HepG2 (cell line): ENCODE data around the gene HTR4. TPM values are rescaled to one million over a fixed set of nuclear protein-coding genes. Genes with fewer than 3 reads are reported as not detected.

Experiments
- ATAC-seq: fragments of 200-7000 bp; cut with Tn5 transposase; 3 replicates; pipeline ENCODE4 v1.9.1; 2020; ENCODE audit warnings: mild to moderate bottlenecking, moderate library complexity
- BruUV-seq: library from RNA; stranded (reverse); fragments of 400-500 nt; replicated peaks from 2 replicates; lab custom pipeline; 2021; lab: Mats Ljungman, UMichigan
- CTCF ChIA-PET: fragments of 300-600 bp; formaldehyde crosslinking; extraction: SDS; loops from one replicate; lab custom pipeline; 2021; ENCODE audit warnings: low total read pairs, inconsistent platforms, low intra/inter-chr PET ratio; lab: Yijun Ruan, JAX
- POLR2A ChIA-PET: fragments of 350-600 bp; sonication (Branson Sonifier 250); formaldehyde crosslinking; loops from one replicate; lab custom pipeline; 2020; ENCODE audit warnings: antibody characterized with exemption, inconsistent platforms; lab: Yijun Ruan, JAX
- DNase-seq: peaks from one replicate; pipeline ENCODE4 v3.0.0-alpha.2; 2015; ENCODE audit warnings: low spot score
- FAIRE-seq: peaks from 3 replicates; lab custom pipeline; 2011; peaks lifted over from hg19 to GRCh38; lab: Jason Lieb, UNC
- H2AFZ ChIP-seq: one replicate; pipeline ENCODE4 v1.6.1; 2011; ENCODE audit warnings: low read length, inconsistent platforms
- H3K27ac ChIP-seq: fragments of 300-600 bp; 3 replicates; pipeline ENCODE4 v1.8.0; 2011; ENCODE audit warnings: mixed run types, mild to moderate bottlenecking, mixed read lengths, low read length, inconsistent platforms; ENCODE audit not compliant: insufficient read depth; ENCODE audit errors: extremely low read length
- H3K27me3 ChIP-seq, 2 experiments: fragments of 200-600 bp in 1 of 2; 2 replicates in 1 of 2; 3 replicates in 1 of 2; pipeline versions ENCODE4 v1.6.0 to v1.8.0; 2011; ENCODE audit warnings: low read length in 2 of 2, mild to moderate bottlenecking in 2 of 2, moderate library complexity in 2 of 2, inconsistent platforms in 1 of 2; ENCODE audit not compliant: insufficient read depth in 2 of 2, control insufficient read depth in 1 of 2
- H3K36me3 ChIP-seq, 2 experiments: fragments of 200-600 bp in 1 of 2; replicated peaks in 1 of 2; 2 replicates in 1 of 2; 3 replicates in 1 of 2; pipeline versions ENCODE4 v1.5.1 to v1.8.0; 2011; ENCODE audit warnings: low read length in 2 of 2, inconsistent platforms in 1 of 2; ENCODE audit not compliant: insufficient read depth in 2 of 2, control insufficient read depth in 1 of 2
- H3K4me1 ChIP-seq: 2 replicates; pipeline ENCODE4 v1.5.1; 2012; ENCODE audit warnings: low read length, inconsistent platforms; ENCODE audit not compliant: insufficient read depth
- H3K4me2 ChIP-seq: 2 replicates; pipeline ENCODE4 v1.6.0; 2011; ENCODE audit warnings: low read depth, low read length, inconsistent platforms
- H3K4me3 ChIP-seq, 3 experiments: fragments of 200-600 bp in 1 of 3; sonication (generic), shearing (Covaris generic) in 1 of 3; replicated peaks in 1 of 3; 2 replicates each; pipeline ENCODE4 v1.5.1; 2011 to 2016; ENCODE audit warnings: low read length in 3 of 3, inconsistent platforms in 2 of 3, low read depth in 2 of 3, mild to moderate bottlenecking in 2 of 3, control low read depth in 1 of 3, mixed read lengths in 1 of 3; ENCODE audit not compliant: insufficient read depth in 1 of 3
- H3K79me2 ChIP-seq: one replicate; pipeline ENCODE4 v1.6.1; 2011; ENCODE audit warnings: low read length, inconsistent platforms; ENCODE audit not compliant: insufficient read depth
- H3K9ac ChIP-seq: 2 replicates; pipeline ENCODE4 v1.6.0; 2011; ENCODE audit warnings: mild to moderate bottlenecking, low read depth, low read length, inconsistent platforms; ENCODE audit not compliant: insufficient read depth
- H3K9me3 ChIP-seq: 2 replicates; pipeline ENCODE4 v1.5.1; 2012; ENCODE audit warnings: mild to moderate bottlenecking, low read length
- H4K20me1 ChIP-seq: 2 replicates; pipeline ENCODE4 v1.6.0; 2011; ENCODE audit warnings: inconsistent platforms, mild to moderate bottlenecking, low read length, moderate library complexity; ENCODE audit not compliant: insufficient read depth
- CTCF ChIP-seq: sonication (generic); formaldehyde crosslinking; IDR thresholded peaks from 2 replicates; pipeline ENCODE4 v1.5.0; 2020; ENCODE audit warnings: mild to moderate bottlenecking, missing genetic modification reagents, moderate library complexity
- FLYWCH1 ChIP-seq: sonication (generic); formaldehyde crosslinking; IDR thresholded peaks from 2 replicates; pipeline ENCODE4 v1.8.1; 2023; ENCODE audit warnings: mild to moderate bottlenecking, missing genetic modification reagents
- FOXK2 ChIP-seq: fragments of 450-650 bp; IDR thresholded peaks from 2 replicates; pipeline ENCODE4 v1.6.1; 2016
- FOXP4 ChIP-seq: sonication (generic); formaldehyde crosslinking; IDR thresholded peaks from 2 replicates; pipeline ENCODE4 v1.4.0; 2020; ENCODE audit warnings: missing genetic modification reagents
- MBNL3 ChIP-seq: fragments of 250-450 bp; sonication (Bioruptor Pico); conservative IDR thresholded peaks from 2 replicates; pipeline ENCODE4 v1.8.0; 2022; ENCODE audit warnings: mild to moderate bottlenecking, inconsistent platforms
- MED13 ChIP-seq: sonication (generic); formaldehyde crosslinking; IDR thresholded peaks from 2 replicates; pipeline ENCODE4 v1.5.0; 2020; ENCODE audit warnings: missing genetic modification reagents
- MYC ChIP-seq: sonication (generic); formaldehyde crosslinking; IDR thresholded peaks from 2 replicates; pipeline ENCODE4 v1.9.0; 2021; ENCODE audit warnings: missing genetic modification reagents, borderline replicate concordance
- NFYC ChIP-seq: IDR thresholded peaks from 2 replicates; pipeline ENCODE4 v1.6.1; 2016; ENCODE audit warnings: missing genetic modification reagents, missing compliant biosample characterization
- RFX3 ChIP-seq: IDR thresholded peaks from 2 replicates; pipeline ENCODE4 v1.6.1; 2016; ENCODE audit warnings: missing biosample characterization, missing genetic modification reagents
- SRSF4 ChIP-seq: fragments of 200-400 bp; formaldehyde crosslinking; IDR thresholded peaks from one replicate; pipeline ENCODE4 v1.6.1; 2018; ENCODE audit warnings: mild to moderate bottlenecking, low read depth, low read length, moderate library complexity; ENCODE audit not compliant: poor library complexity, severe bottlenecking
- STAG1 ChIP-seq: sonication (generic); formaldehyde crosslinking; IDR thresholded peaks from 2 replicates; pipeline ENCODE4 v1.4.0; 2020; ENCODE audit warnings: missing genetic modification reagents
- ZBTB43 ChIP-seq: sonication (generic); formaldehyde crosslinking; conservative IDR thresholded peaks from 2 replicates; pipeline ENCODE4 v1.4.0; 2020; ENCODE audit warnings: missing genetic modification reagents
- ZFP41 ChIP-seq: sonication (generic); formaldehyde crosslinking; IDR thresholded peaks from 2 replicates; pipeline ENCODE4 v1.4.0; 2020; ENCODE audit warnings: mild to moderate bottlenecking, missing genetic modification reagents, borderline replicate concordance
- ZNF136 ChIP-seq: sonication (generic); formaldehyde crosslinking; IDR thresholded peaks from 2 replicates; pipeline ENCODE4 v1.8.1; 2022; ENCODE audit warnings: low read depth, mild to moderate bottlenecking, moderate library complexity, missing genetic modification reagents
- ZNF160 ChIP-seq: sonication (generic); formaldehyde crosslinking; IDR thresholded peaks from 2 replicates; pipeline ENCODE4 v1.8.0; 2022; ENCODE audit warnings: mild to moderate bottlenecking, inconsistent platforms, missing genetic modification reagents
- WGBS: methylation state at CpG from one replicate; pipeline ENCODE4 v1.1.6; 2017; ENCODE audit warnings: low lambda C conversion rate; 5-methylcytosine and 5-hydroxymethylcytosine counted together
- in situ Hi-C: cut with HindIII; loops from 2 replicates; pipeline ENCODE4 v1.10.0; 2017; ENCODE audit warnings: low pct_unique_long_range_greater_than_20kb; ENCODE audit not compliant: extremely low pct_ligation_motif_present
- intact Hi-C: fragments of 100-400 bp; cut with micrococcal nuclease; formaldehyde crosslinking; loops from one replicate; pipeline ENCODE4 v1.10.0; 2022; ENCODE audit not compliant: unreplicated experiment
- polyA plus RNA-seq, 8 experiments: library from polyadenylated mRNA; depleted of rRNA in 3 of 8; stranded (reverse) in 7 of 8; unstranded in 1 of 8; fragments of >200 nt; fragmentation: Illumina TruSeq in 4 of 8; extraction: Trizol in 4 of 8; gene quantifications; 2 replicates each; pipeline versions ENCODE4 v1.2.1 to v1.2.3, GENCODE V29; 2011 to 2016; ENCODE audit warnings: low read depth in 4 of 8, missing spikeins in 1 of 8, mixed read lengths in 1 of 8; ENCODE audit not compliant: insufficient read depth in 1 of 8
- total RNA-seq, 5 experiments: library from RNA; depleted of rRNA; stranded (reverse); fragments of >200 nt; fragmentation: Illumina TruSeq; extraction: Trizol; gene quantifications; 2 replicates each; pipeline ENCODE4 v1.2.3, GENCODE V29; 2016; ENCODE audit warnings: low read depth in 1 of 5

Gene HTR4
- total and polyA plus RNA-seq, 2 of the 13 experiments (the other 11 are each of a cell fraction or from before 2014, with no cell fraction given), result not detected

GRCh38 chr5:148457183-148457620, 197.1 kb downstream of the HTR4 start:
- no peaks in the 10 kb centered on the region for H4K20me1 ChIP-seq
- no peak overlapping the region for H3K4me3 ChIP-seq
- no peak overlapping the region for H2AFZ ChIP-seq
- no peak for DNase-seq
- no peaks in the 10 kb centered on the region for H3K79me2 ChIP-seq
- in situ Hi-C loops, result no loop called here
- H3K9me3 ChIP-seq, result no peaks in the 10 kb centered on the region
- H3K9ac ChIP-seq, result no peak overlapping the region
- intact Hi-C loops, result no loop called here
- peak; percentile 55; the same call in 2 of the 3 replicates for ATAC-seq
- no peaks in the 10 kb centered on the region for H3K36me3 ChIP-seq
- ChIA-PET CTCF (no interaction called here), POLR2A (no interaction called here)
- no peaks in the 10 kb centered on the region for H3K27me3 ChIP-seq
- FAIRE-seq, result no peak
- H3K4me2 ChIP-seq, result no peak overlapping the region
- H3K4me1 ChIP-seq, result no peaks in the 10 kb centered on the region
- TF ChIP-seq STAG1 (CRISPR knock-in tag) (0 out of 2 replicates have a peak, but pooled peaks have one; percentile 16), CTCF (CRISPR knock-in tag) (peak; percentile 41), SRSF4 (no peak)
- TF ChIP-seq, all 625 proteins: peak for 2
- no TSS peak for BruUV-seq
- no peak overlapping the region for H3K27ac ChIP-seq
- 52% methylated on average over 5 of the region's 5 CpGs for WGBS

GRCh38 chr5:148455185-148455584, 199.1 kb downstream of the HTR4 start:
- H3K27me3 ChIP-seq, result no peaks in the 10 kb centered on the region
- H3K79me2 ChIP-seq, result no peaks in the 10 kb centered on the region
- H3K9me3 ChIP-seq, result no peaks in the 10 kb centered on the region
- FAIRE-seq (no peak), DNase-seq (no peak), ATAC-seq (no peak)
- POLR2A ChIA-PET, result no interaction called here
- no peak overlapping the region for H3K4me3 ChIP-seq
- in situ Hi-C loops, result no loop called here
- H3K4me1 ChIP-seq, result no peaks in the 10 kb centered on the region
- intact Hi-C loops, result no loop called here
- no peak overlapping the region for H3K9ac ChIP-seq
- no peak overlapping the region for H2AFZ ChIP-seq
- H3K27ac ChIP-seq, result no peak overlapping the region
- H3K4me2 ChIP-seq, result no peak overlapping the region
- BruUV-seq, result no TSS peak
- no peaks in the 10 kb centered on the region for H4K20me1 ChIP-seq
- CTCF ChIA-PET, result no interaction called here
- WGBS, result 18% methylated on average over 6 of the region's 6 CpGs
- no peaks in the 10 kb centered on the region for H3K36me3 ChIP-seq
- no peak for TF ChIP-seq ZBTB43 (CRISPR knock-in tag)
- no peak for TF ChIP-seq ZNF136 (CRISPR knock-in tag)
- no peak for TF ChIP-seq FOXK2
- TF ChIP-seq RFX3 (CRISPR knock-in tag), result no peak
- no peak for TF ChIP-seq MED13 (CRISPR knock-in tag)
- TF ChIP-seq NFYC (CRISPR knock-in tag), result no peak
- no peak for TF ChIP-seq FOXP4 (CRISPR knock-in tag)
- no peak for TF ChIP-seq ZNF160 (CRISPR knock-in tag)
- no peak for TF ChIP-seq MYC (CRISPR knock-in tag)
- TF ChIP-seq FLYWCH1 (CRISPR knock-in tag), result no peak
- no peak for TF ChIP-seq ZFP41 (CRISPR knock-in tag)
- TF ChIP-seq MBNL3 (CRISPR knock-in tag), result no peak
